ENCODE measurements around the gene HMG20B. TPM values are rescaled to one million over a fixed set of nuclear protein-coding genes. Genes with fewer than 3 reads are reported as not detected.

HMG20B gene
- total and polyA plus RNA-seq, 5 donors = 35.7 to 50.5 (median 36.6) TPM

DNA sequence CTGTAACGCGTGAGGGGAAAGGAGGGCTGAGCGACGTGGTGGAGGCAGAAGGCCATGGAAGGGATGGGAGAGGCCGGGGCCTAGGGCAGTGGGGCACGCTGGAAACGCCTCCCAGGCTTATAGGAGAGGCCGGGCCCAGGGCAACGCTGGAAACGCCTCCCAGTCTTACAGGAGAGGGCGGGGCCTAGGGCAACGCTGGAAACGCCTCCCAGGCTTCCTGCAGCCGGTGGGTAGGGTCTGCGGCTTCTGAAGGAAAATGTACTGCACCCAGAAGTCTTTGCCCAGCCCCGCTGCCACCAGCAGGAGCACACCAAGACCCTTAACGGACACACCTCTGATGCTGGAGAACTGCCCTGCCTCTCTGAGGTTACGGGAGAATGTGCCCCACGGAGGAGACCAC is 44.7 kb downstream of the HMG20B start:
- DNase-seq = peak in 2 of 3 donors; percentile 42 to 61
- no peak overlapping the region for H3K27ac ChIP-seq (ENCODE audit: low read length)
- no peaks in the 10 kb centered on the region for H3K27me3 ChIP-seq (ENCODE audit: control insufficient read depth, insufficient read depth)
- no peaks in the 10 kb centered on the region for H3K9me3 ChIP-seq (ENCODE audit: control insufficient read depth, low read length)
- intact Hi-C loops (cut with DNase I) = loop anchor here in 3 of 4 donors (5.0 to 10.0 kb wide), 3 partner anchors 70 to 313 kb away; no protein-coding TSS in a partner anchor
- WGBS = 52% methylated on average over 19 of the region's 19 CpGs
- H3K4me1 ChIP-seq (ENCODE audit: control insufficient read depth, insufficient read depth, low read length) = no peaks in the 10 kb centered on the region
- H3K4me3 ChIP-seq (ENCODE audit: low read length) = no peak overlapping the region
- ATAC-seq = peak; percentile 2 to 41

DNA sequence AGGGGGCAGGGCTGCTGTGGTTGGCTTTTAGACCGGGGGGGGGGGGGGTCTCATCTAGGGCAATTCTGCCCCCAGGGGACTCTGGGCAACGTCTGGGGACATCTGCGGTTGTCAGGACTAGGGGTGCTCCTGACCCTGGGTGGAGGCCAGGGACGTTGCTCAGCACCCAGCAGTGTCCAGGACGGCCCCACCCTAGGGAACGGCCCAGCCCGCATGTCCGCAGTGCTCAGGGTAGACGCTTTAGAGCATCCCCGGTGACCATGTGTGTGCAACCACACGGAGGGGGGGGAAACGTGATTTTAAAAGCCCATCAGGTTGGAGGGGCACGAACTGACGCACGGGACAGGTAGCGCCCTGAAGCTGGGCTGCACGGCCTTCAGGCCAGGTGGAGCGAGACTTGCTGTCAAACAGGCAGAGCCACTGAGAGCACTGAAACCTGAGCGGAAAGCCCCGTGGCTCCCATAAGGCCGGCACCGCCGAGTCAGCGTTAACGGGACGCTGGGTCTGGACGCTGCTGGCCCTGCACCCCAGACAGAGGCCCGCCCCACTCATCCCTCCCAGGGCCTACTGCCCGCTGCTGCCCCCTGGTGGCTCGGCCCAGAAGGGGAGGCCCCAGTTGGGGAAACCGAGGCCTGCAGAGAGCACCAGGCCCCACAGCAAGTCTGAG is 45.5 kb downstream of the HMG20B start:
- no peaks in the 10 kb centered on the region for H3K4me1 ChIP-seq (ENCODE audit: control insufficient read depth, insufficient read depth, low read length)
- no peaks in the 10 kb centered on the region for H3K27me3 ChIP-seq (ENCODE audit: control insufficient read depth, insufficient read depth)
- WGBS = 36% methylated on average over 31 of the region's 31 CpGs
- DNase-seq = peak; percentile 84 to 93 (median 92)
- peak; percentile 84 to 85 for ATAC-seq
- intact Hi-C loops (cut with DNase I) = loop anchor here in 3 of 4 donors (5.0 to 10.0 kb wide), 3 partner anchors 71 to 313 kb away; no protein-coding TSS in a partner anchor
- H3K4me3 ChIP-seq (ENCODE audit: low read length) = no peak overlapping the region
- H3K9me3 ChIP-seq (ENCODE audit: control insufficient read depth, low read length) = no peaks in the 10 kb centered on the region
- no peak overlapping the region for H3K27ac ChIP-seq (ENCODE audit: low read length)

DNA sequence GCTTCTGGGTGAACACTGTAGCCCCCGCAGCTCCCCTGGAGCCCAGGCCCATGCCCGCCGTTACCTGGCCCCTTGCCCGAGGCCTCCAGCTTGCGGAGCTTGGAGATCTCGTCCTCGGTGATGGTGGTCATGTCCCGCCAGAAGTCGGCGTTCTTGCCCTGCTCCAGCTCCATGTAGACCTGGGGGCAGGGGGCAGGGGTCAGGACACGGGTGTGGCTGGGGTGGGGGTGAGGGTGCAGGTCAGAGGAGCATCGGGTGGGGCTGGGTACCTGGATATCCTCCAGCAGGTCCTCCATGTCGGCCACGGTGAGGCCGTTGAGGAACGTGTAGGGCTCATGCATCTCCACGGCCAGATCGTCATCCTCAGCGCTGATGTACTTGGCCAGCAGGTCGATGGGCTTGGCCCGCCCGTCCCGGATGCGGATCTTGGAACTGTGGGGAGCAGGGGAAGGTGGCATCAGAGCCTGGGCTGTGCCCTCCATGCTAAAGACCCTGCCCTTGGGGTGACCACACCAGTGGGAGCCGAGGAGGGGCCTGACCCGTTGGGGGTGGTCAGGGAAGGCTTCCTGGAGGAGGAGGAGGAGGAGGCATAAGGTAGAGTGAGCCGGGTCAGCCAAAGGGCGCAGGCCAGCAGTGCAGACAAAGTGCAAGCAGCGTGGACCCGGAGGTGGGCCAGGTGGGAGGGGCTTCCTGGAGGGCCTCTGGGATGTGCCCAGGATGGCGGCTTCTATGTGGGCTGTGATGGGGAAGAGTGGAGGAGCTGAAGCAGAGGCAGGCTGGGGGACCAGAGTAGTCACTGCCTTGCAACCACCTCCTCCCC is 46.3 kb downstream of the HMG20B start:
- peak in 1 of 2 donors; percentile 7 for ATAC-seq
- Histone ChIP-seq H3K27ac (ENCODE audit: low read length) (no peak overlapping the region), H3K4me3 (ENCODE audit: low read length) (no peak overlapping the region), H3K27me3 (ENCODE audit: control insufficient read depth, insufficient read depth) (no peaks in the 10 kb centered on the region), H3K9me3 (ENCODE audit: control insufficient read depth, low read length) (no peaks in the 10 kb centered on the region), H3K4me1 (ENCODE audit: control insufficient read depth, insufficient read depth, low read length) (no peaks in the 10 kb centered on the region)
- WGBS = 84% methylated on average over 31 of the region's 31 CpGs
- DNase-seq = peak in 2 of 3 donors; percentile 23 to 55
- intact Hi-C loops (cut with DNase I) = loop anchor here in 3 of 4 donors (5.0 to 10.0 kb wide), 3 partner anchors 72 to 314 kb away; no protein-coding TSS in a partner anchor

DNA sequence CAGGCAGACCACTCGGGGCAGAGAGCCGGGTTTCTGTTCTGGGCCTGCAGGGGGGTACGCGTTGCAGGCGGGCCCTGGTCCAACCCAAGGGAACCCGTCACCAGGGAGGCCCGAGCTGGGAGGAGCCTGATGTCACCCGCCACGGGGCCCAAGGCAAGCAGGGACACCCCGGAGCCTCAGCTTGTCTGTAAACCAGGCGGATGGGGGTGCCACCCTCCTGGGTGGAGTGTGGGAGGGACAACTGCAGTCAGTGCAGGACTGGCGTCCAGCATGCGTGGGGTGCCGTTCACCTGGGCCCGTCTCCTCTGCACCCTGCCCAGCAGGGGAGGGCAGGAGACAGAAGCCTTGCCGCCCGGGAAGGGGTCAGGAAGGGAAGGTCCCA is 46.9 kb downstream of the HMG20B start:
- Histone ChIP-seq H3K4me1 (ENCODE audit: control insufficient read depth, insufficient read depth, low read length) (no peaks in the 10 kb centered on the region), H3K27ac (ENCODE audit: low read length) (no peak overlapping the region), H3K4me3 (ENCODE audit: low read length) (no peak overlapping the region), H3K27me3 (ENCODE audit: control insufficient read depth, insufficient read depth) (no peaks in the 10 kb centered on the region), H3K9me3 (ENCODE audit: control insufficient read depth, low read length) (no peaks in the 10 kb centered on the region)
- intact Hi-C loops (cut with DNase I) = loop anchor here in 3 of 4 donors (5.0 to 10.0 kb wide), 4 partner anchors 45 to 315 kb away; partner anchors contain the start of gene HMG20B (in 1 of the 3)
- 85% methylated on average over 17 of the region's 17 CpGs for WGBS
- DNase-seq (peak in 1 of 3 donors; percentile 55), ATAC-seq (no peak)

DNA sequence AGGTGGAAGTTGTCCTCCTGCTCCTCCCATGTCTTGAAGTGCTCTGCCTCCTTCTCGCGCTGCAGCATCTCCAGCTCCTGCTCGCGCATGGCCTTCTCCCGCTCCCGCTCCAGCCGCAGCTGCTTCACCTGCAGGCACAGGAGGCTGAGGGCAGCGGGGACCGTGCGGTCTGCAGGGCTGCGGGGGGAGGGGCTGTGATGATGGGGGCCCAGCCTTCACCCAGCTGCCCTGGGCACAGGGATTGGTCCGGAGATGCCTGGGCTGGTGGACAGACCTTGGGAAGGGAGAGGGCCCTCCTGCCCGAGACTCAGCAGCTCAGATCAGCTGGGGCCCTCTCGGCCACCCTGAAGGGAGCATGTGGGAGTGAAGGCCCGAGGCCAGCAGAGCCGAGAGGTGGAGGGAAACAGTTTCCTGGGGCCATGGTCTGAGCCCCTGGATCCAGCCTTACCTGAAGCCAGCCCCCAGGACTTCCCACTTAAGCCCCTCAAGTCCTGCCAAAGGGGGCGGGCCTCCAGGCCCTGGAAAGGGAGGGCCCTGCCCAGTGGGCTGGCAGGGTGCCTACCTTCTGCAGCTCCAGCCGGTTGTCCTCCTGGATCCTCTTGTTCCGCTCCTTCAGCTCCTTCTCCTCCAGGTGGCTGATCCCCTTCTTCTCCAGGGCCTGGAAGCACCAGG is 47.5 kb downstream of the HMG20B start:
- Histone ChIP-seq H3K4me3 (ENCODE audit: low read length) (no peak overlapping the region), H3K9me3 (ENCODE audit: control insufficient read depth, low read length) (no peaks in the 10 kb centered on the region), H3K27ac (ENCODE audit: low read length) (no peak overlapping the region), H3K27me3 (ENCODE audit: control insufficient read depth, insufficient read depth) (no peaks in the 10 kb centered on the region), H3K4me1 (ENCODE audit: control insufficient read depth, insufficient read depth, low read length) (no peaks in the 10 kb centered on the region)
- intact Hi-C loops (cut with DNase I) = loop anchor here in 1 of 4 donors (10.0 kb wide), 1 partner anchor 45 kb away; the partner anchor contains the start of gene HMG20B
- DNase-seq (peak in 2 of 3 donors; percentile 73 to 74), ATAC-seq (no peak)
- 84% methylated on average over 19 of the region's 19 CpGs for WGBS

DNA sequence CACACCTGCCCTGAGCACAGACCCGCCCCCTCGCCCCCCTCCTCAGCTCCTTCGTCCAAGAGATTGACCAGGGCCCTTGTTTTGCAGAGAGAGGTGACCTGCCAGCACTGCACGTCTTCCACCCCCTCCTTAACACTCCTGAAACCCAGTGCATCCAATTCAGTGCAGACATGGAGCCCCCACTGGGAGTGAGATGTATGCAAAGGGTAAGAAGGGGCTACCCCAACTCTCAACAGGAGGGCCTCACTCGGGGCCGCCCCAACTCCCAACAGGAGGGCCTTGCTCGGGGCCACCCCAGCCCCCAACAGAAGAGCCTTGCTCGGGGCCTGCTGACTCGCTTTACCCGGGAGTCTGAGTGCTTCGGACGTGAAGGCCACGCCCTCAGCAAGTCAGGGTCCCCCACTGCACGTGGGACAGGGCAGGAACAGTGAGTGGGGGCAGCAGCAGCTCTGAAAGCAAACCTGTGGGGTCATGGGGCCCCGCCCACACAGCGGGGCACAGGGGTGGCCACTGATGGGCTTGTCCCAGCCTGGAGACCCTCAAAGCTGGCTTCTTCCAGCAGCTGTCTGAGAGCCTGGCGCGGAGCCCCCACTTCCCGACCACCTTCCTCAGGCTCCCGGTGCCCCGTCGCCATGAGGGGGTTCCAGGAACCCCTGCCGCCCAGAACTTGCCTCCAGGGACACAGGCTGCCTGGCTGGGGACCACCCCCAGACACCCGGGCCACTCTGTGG is 48.2 kb downstream of the HMG20B start:
- Histone ChIP-seq H3K9me3 (ENCODE audit: control insufficient read depth, low read length) (no peaks in the 10 kb centered on the region), H3K4me1 (ENCODE audit: control insufficient read depth, insufficient read depth, low read length) (no peaks in the 10 kb centered on the region), H3K27ac (ENCODE audit: low read length) (no peak overlapping the region), H3K4me3 (ENCODE audit: low read length) (no peak overlapping the region), H3K27me3 (ENCODE audit: control insufficient read depth, insufficient read depth) (no peaks in the 10 kb centered on the region)
- ATAC-seq = no peak
- intact Hi-C loops (cut with DNase I) = loop anchor here in 1 of 4 donors (10.0 kb wide), 1 partner anchor 46 kb away; the partner anchor contains the start of gene HMG20B
- peak in 1 of 3 donors; percentile 47 for DNase-seq
- WGBS = 84% methylated on average over 24 of the region's 24 CpGs

DNA sequence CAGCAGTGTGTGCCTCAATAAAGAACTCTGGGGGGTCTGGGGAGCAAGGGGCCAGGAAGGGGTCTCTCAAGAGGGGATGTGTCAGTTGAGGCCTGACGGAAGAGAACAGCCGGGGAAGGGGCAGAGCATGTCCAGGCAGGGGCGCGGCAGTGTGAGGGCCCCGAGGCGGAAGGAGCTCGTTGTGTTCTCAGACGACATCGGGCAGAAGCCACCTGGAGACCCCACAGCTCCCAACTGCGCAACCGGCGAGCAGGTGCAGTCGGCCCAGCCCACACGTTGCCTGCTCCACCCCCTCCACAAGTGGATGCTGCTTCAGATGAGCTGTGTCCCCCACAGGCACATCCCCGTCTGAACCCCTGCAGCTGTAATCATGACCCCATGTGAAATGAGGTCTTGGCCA is 48.9 kb downstream of the HMG20B start:
- Histone ChIP-seq H3K27ac (ENCODE audit: low read length) (no peak overlapping the region), H3K4me3 (ENCODE audit: low read length) (no peak overlapping the region), H3K9me3 (ENCODE audit: control insufficient read depth, low read length) (no peaks in the 10 kb centered on the region), H3K4me1 (ENCODE audit: control insufficient read depth, insufficient read depth, low read length) (no peaks in the 10 kb centered on the region), H3K27me3 (ENCODE audit: control insufficient read depth, insufficient read depth) (no peaks in the 10 kb centered on the region)
- 94% methylated on average over 15 of the region's 15 CpGs for WGBS
- DNase-seq (no peak), ATAC-seq (no peak)
- intact Hi-C loops (cut with DNase I) = loop anchor here in 1 of 4 donors (10.0 kb wide), 1 partner anchor 47 kb away; the partner anchor contains the start of gene HMG20B

DNA sequence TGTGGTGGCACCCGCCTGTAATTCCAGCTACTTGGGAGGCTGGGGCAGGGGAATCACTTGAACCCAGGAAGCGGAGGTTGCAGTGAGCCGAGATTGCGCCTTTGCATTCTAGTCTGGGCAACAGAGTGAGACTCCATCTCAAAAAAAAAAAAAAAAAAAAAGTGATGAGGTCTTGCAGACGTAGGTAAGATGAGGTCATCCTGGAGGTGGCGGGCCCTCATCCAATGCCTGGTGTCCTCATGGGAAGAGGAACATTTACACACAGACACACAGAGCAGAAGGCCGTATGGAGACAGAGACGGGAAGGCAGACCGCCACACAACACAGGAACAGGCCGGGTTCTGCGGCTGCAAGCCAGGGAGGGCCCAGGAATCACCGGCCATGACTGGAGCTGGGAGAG is 49.5 kb downstream of the HMG20B start:
- Histone ChIP-seq H3K27me3 (ENCODE audit: control insufficient read depth, insufficient read depth) (no peaks in the 10 kb centered on the region), H3K9me3 (ENCODE audit: control insufficient read depth, low read length) (no peaks in the 10 kb centered on the region), H3K4me1 (ENCODE audit: control insufficient read depth, insufficient read depth, low read length) (no peaks in the 10 kb centered on the region), H3K4me3 (ENCODE audit: low read length) (no peak overlapping the region), H3K27ac (ENCODE audit: low read length) (no peak overlapping the region)
- ATAC-seq = no peak
- intact Hi-C loops (cut with DNase I) = loop anchor here in 1 of 4 donors (10.0 kb wide), 1 partner anchor 47 kb away; the partner anchor contains the start of gene HMG20B
- no peak for DNase-seq
- 80% methylated on average over 12 of the region's 12 CpGs for WGBS

DNA sequence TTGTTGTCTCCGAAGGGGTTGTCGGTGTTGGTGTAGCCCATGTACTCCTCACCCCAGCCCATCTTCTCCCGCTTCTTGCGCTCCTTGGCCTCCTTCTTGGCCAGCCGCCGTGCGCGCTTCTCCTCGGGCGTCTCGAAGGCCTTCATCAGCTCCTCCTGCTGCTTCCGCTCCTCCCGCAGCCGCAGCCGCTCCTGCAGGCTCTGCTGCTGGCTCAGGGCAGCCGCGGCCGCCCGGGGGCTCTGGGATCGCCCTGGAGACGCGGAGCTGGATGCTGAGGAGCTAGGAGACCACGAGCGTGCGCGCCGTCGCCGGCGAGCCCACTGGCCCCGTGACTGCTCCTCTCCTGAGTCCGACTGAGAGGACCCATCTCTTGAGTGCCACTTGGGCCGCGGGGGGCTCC is 51.0 kb downstream of the HMG20B start:
- no peaks in the 10 kb centered on the region for H3K4me1 ChIP-seq (ENCODE audit: control insufficient read depth, insufficient read depth, low read length)
- intact Hi-C loops (cut with DNase I) = loop anchor here in 1 of 4 donors (10.0 kb wide), 1 partner anchor 49 kb away; the partner anchor contains the start of gene HMG20B
- DNase-seq = peak in 1 of 3 donors; percentile 47
- no peak for ATAC-seq
- H3K27ac ChIP-seq (ENCODE audit: low read length) = no peak overlapping the region
- no peaks in the 10 kb centered on the region for H3K27me3 ChIP-seq (ENCODE audit: control insufficient read depth, insufficient read depth)
- 93% methylated on average over 34 of the region's 34 CpGs for WGBS
- no peaks in the 10 kb centered on the region for H3K9me3 ChIP-seq (ENCODE audit: control insufficient read depth, low read length)
- no peak overlapping the region for H3K4me3 ChIP-seq (ENCODE audit: low read length)

DNA sequence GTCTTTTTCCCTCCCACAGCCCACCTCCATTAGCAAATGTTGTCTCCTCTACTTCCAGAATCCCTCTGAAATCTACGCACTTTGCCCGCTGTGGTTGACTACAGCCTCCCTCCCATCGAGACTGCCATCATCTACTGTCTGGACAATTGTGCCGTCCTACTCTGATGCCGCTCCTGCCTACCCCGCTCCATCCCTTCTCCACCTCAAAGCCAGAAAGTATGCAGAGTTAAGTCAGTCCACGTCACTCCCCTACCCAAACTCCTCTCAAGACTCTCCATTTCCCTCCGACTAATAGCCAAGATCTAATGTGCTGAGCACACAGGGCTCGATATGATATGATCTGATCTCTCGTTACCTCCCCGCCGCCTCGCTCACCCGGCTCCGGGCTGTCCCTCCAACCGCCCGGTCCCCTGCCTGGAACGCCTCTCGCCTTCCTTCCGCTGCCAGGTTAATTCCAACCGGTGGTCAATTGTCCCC is 53.3 kb downstream of the HMG20B start:
- Histone ChIP-seq H3K4me1 (ENCODE audit: control insufficient read depth, insufficient read depth, low read length) (no peaks in the 10 kb centered on the region), H3K27ac (ENCODE audit: low read length) (peak overlapping the region; percentile 86), H3K9me3 (ENCODE audit: control insufficient read depth, low read length) (no peaks in the 10 kb centered on the region), H3K4me3 (ENCODE audit: low read length) (peak overlapping the region; percentile 46), H3K27me3 (ENCODE audit: control insufficient read depth, insufficient read depth) (no peaks in the 10 kb centered on the region)
- 2% methylated on average over 21 of the region's 21 CpGs for WGBS
- ATAC-seq (peak in 1 of 2 donors; percentile 2), DNase-seq (no peak)
- intact Hi-C loops (cut with DNase I) = loop anchor here in 1 of 4 donors (10.0 kb wide), 1 partner anchor 51 kb away; the partner anchor contains the start of gene HMG20B

Measured in right cardiac atrium (tissue), 5 donors.